Neutrophil (primary cell): ENCODE measurements around the gene SOBP.

Source experiments
- H3K27ac ChIP-seq: fragments of 200-600 bp; sonication (generic); 2 replicates; pipeline ENCODE4 v1.5.1; 2016; ENCODE audit warnings: mild to moderate bottlenecking, moderate library complexity
- H3K27me3 ChIP-seq: fragments of 200-600 bp; sonication (generic); 2 replicates; pipeline ENCODE4 v1.6.0; 2016; ENCODE audit warnings: mild to moderate bottlenecking
- H3K36me3 ChIP-seq: fragments of 200-600 bp; sonication (generic); 2 replicates; pipeline ENCODE4 v1.5.1; 2017
- H3K4me1 ChIP-seq, 2 experiments: fragments of 200-600 bp in 1 of 2; sonication (generic) in 1 of 2; 1 replicate in 1 of 2; 2 replicates in 1 of 2; pipeline versions ENCODE4 v1.5.1 to v1.6.1; 2013 to 2016; ENCODE audit warnings: low read depth in 1 of 2, low read length in 1 of 2, mild to moderate bottlenecking in 1 of 2, moderate library complexity in 1 of 2; ENCODE audit not compliant: control insufficient read depth in 1 of 2, insufficient read depth in 1 of 2
- H3K4me3 ChIP-seq, 2 experiments: fragments of 200-600 bp in 1 of 2; sonication (generic) in 1 of 2; 1 replicate in 1 of 2; 2 replicates in 1 of 2; pipeline ENCODE4 v1.5.1; 2013 to 2016; ENCODE audit warnings: low read depth in 1 of 2, low read length in 1 of 2, mild to moderate bottlenecking in 1 of 2, moderate library complexity in 1 of 2
- H3K9me3 ChIP-seq: fragments of 200-600 bp; sonication (generic); 2 replicates; pipeline ENCODE4 v1.5.1; 2016
- TF ChIP-seq, protein P1 (sequence below): fragments of 200-600 bp; sonication (generic); IDR thresholded peaks from 2 replicates; pipeline ENCODE4 v1.5.1; 2016; ENCODE audit warnings: antibody characterized with exemption

Gene SOBP

DNA sequence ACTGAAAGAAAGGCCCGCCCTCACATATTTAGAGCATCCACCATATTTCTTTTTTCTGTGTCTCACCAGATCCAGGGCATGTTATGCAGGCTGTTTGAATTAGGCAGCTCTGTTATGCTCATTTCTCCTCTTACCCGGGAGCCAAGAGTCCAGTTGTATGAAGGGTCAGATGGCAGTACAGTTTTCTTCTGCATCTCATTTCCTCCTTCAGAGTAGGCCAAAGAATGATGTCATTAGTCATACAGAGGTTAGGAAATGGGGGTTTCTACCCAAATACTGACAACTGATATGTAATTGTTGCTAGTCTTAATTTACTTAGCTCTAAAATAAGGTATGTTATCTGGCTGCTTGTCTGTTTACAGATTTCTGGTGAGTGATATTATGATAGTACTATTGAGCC lies 130.8 kb downstream of the SOBP start:
- Histone ChIP-seq H3K36me3 (no peaks in the 10 kb centered on the region), H3K4me3 (no peak overlapping the region), H3K9me3 (no peaks in the 10 kb centered on the region), H3K27ac (no peak overlapping the region), H3K4me1 (no peaks in the 10 kb centered on the region), H3K27me3 (peaks cover 57% of the 10 kb centered on the region)
- TF ChIP-seq, protein P1, sequence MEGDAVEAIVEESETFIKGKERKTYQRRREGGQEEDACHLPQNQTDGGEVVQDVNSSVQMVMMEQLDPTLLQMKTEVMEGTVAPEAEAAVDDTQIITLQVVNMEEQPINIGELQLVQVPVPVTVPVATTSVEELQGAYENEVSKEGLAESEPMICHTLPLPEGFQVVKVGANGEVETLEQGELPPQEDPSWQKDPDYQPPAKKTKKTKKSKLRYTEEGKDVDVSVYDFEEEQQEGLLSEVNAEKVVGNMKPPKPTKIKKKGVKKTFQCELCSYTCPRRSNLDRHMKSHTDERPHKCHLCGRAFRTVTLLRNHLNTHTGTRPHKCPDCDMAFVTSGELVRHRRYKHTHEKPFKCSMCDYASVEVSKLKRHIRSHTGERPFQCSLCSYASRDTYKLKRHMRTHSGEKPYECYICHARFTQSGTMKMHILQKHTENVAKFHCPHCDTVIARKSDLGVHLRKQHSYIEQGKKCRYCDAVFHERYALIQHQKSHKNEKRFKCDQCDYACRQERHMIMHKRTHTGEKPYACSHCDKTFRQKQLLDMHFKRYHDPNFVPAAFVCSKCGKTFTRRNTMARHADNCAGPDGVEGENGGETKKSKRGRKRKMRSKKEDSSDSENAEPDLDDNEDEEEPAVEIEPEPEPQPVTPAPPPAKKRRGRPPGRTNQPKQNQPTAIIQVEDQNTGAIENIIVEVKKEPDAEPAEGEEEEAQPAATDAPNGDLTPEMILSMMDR, result no peak

DNA sequence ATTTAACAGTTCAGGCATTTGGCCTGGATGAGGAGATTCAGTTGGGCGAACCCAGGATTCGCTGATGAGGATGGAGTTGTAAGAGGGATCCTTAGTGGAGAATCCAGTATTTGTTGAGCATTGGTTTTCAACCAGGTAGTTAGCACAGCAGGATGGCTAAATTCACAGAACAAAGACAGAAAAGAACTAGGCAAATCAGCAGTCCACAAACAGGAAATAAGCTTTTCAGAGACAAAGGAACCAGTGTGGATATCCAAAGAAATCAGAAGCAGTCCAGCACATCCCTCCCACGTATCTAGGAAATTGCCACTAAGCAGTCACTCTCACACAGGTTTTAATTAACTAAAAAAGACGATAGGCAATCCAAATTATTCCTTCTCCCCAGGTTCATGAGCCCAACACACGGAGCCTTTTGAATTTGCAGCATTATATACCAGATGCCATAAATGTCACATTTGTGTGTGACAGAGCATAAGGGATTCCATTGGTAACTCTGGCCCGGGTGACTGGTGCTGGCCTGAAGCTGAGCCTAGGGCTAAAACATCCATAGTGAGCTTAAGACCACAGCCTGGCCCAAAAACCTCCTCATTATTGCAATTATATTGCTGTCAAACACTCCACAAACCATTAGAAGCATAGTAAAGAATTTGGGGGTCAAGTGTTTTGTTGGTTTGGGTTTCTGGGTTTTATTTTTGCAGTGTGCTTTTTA lies 131.5 kb downstream of the SOBP start:
- Histone ChIP-seq H3K4me3 (no peak overlapping the region), H3K9me3 (no peaks in the 10 kb centered on the region), H3K4me1 (no peaks in the 10 kb centered on the region), H3K36me3 (no peaks in the 10 kb centered on the region), H3K27ac (no peak overlapping the region), H3K27me3 (peaks cover 59% of the 10 kb centered on the region)
- TF ChIP-seq, protein P1, result no peak

DNA sequence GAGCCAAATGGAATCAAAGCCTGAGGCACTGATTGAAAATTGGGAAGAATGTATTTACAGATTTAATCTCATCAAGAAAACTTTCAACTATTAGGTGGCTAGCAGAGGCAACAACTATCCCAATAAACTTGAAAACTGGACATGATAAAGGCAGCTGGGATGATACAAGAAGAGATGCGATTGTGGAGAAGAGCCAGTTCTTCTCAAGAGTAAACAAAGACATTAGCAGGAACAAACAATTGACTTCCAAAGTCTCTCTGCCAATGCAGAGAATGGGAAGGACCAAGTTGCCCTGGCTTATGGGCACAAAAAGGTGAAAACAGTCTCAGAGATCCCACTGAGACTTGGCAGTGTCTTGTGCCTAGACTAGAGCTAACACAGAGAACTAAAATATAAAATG lies 132.4 kb downstream of the SOBP start:
- H3K4me3 ChIP-seq, result no peak overlapping the region
- no peaks in the 10 kb centered on the region for H3K36me3 ChIP-seq
- TF ChIP-seq, protein P1, result no peak
- H3K4me1 ChIP-seq, result no peaks in the 10 kb centered on the region
- H3K9me3 ChIP-seq, result no peaks in the 10 kb centered on the region
- H3K27me3 ChIP-seq, result peaks cover 62% of the 10 kb centered on the region
- no peak overlapping the region for H3K27ac ChIP-seq

DNA sequence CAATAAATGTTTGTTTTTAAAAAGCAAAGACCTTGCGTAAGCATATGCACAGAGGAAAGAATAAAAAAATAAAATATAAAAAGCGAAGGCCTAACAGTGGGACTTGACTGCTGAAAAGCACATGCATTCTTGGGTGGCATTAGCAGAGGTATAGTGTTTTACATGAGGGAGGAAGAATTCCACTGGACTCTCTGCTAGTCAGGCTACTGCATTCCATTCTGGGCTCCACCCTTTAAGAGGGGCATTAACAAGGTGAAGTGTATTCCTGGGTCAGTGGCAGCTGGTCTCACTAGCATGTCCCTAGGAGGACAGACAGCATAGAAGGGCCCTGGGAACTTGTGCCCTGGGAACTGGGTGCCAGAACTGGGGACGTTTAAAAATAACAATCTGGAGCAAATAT lies 134.1 kb downstream of the SOBP start:
- H3K4me3 ChIP-seq, result no peak overlapping the region
- H3K4me1 ChIP-seq, result no peaks in the 10 kb centered on the region
- H3K27ac ChIP-seq, result no peak overlapping the region
- peaks cover 80% of the 10 kb centered on the region for H3K27me3 ChIP-seq
- no peaks in the 10 kb centered on the region for H3K36me3 ChIP-seq
- H3K9me3 ChIP-seq, result no peaks in the 10 kb centered on the region
- TF ChIP-seq, protein P1, result no peak

DNA sequence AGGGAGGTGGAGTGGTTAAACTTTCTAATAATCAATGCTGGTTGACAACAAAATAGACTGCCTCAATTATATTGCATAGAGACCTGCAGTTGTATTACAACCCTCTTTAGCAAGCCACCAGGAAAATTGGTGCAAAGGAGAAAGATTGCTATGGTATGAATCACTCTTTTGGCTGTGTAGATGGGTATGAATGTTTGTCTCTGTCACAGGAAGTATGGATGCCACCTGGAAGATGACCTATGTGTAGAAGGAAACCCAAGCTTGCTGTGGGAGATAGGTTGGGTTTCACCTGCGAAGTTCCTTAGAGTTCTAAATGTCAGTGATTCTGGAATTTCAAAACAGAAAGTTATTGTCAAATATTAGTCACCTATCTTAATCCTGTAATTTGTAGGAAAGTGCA lies 134.6 kb downstream of the SOBP start:
- TF ChIP-seq, protein P1, result no peak
- Histone ChIP-seq H3K27me3 (peaks cover 85% of the 10 kb centered on the region), H3K9me3 (no peaks in the 10 kb centered on the region), H3K27ac (no peak overlapping the region), H3K4me1 (no peaks in the 10 kb centered on the region), H3K36me3 (no peaks in the 10 kb centered on the region), H3K4me3 (no peak overlapping the region)
